Hepatocyte (in vitro differentiated cells): ENCODE results near the gene ZFP69B. TPM values are rescaled to one million over a fixed set of nuclear protein-coding genes. Genes with fewer than 3 reads are reported as not detected.

Source experiments
- DNase-seq: peaks from one replicate; pipeline ENCODE4 v3.0.0-alpha.2; 2016; ENCODE audit warnings: low spot score
- H2AFZ ChIP-seq: fragments of 200-600 bp; sonication (generic); 2 replicates; pipeline ENCODE4 v1.6.0; 2016; ENCODE audit warnings: antibody characterized with exemption, mild to moderate bottlenecking
- H3K27ac ChIP-seq: fragments of 200-600 bp; sonication (generic); 2 replicates; pipeline ENCODE4 v1.5.1; 2016; ENCODE audit warnings: mild to moderate bottlenecking
- H3K27me3 ChIP-seq: fragments of 200-600 bp; sonication (generic); 2 replicates; pipeline ENCODE4 v1.6.1; 2016
- H3K36me3 ChIP-seq: fragments of 200-600 bp; sonication (generic); replicated peaks from 2 replicates; pipeline ENCODE4 v1.5.1; 2016; ENCODE audit warnings: low read depth; ENCODE audit not compliant: insufficient read depth
- H3K4me1 ChIP-seq: fragments of 200-600 bp; sonication (generic); 2 replicates; pipeline ENCODE4 v1.5.1; 2016; ENCODE audit warnings: mild to moderate bottlenecking, moderate library complexity; ENCODE audit not compliant: insufficient read depth
- H3K4me2 ChIP-seq: fragments of 200-600 bp; sonication (generic); 2 replicates; pipeline ENCODE4 v1.6.0; 2016
- H3K4me3 ChIP-seq: fragments of 200-600 bp; sonication (generic); 2 replicates; pipeline ENCODE4 v1.5.1; 2016; ENCODE audit warnings: mild to moderate bottlenecking
- H3K79me2 ChIP-seq: fragments of 200-600 bp; sonication (generic); 2 replicates; pipeline ENCODE4 v1.6.0; 2017; ENCODE audit warnings: mild to moderate bottlenecking
- H3K9me2 ChIP-seq: fragments of 200-600 bp; sonication (generic); replicated peaks from 2 replicates; pipeline ENCODE4 v1.6.0; 2017; ENCODE audit warnings: mild to moderate bottlenecking; ENCODE audit not compliant: insufficient read depth
- H3K9me3 ChIP-seq: fragments of 200-600 bp; sonication (generic); 2 replicates; pipeline ENCODE4 v1.5.1; 2016; ENCODE audit warnings: low read depth, mild to moderate bottlenecking
- H4K20me1 ChIP-seq: fragments of 200-600 bp; sonication (generic); 2 replicates; pipeline ENCODE4 v1.6.0; 2016; ENCODE audit warnings: mild to moderate bottlenecking; ENCODE audit not compliant: insufficient read depth, poor library complexity, severe bottlenecking
- CTCF ChIP-seq: fragments of 200-600 bp; sonication (generic); IDR thresholded peaks from 2 replicates; pipeline ENCODE4 v1.5.1; 2016; ENCODE audit warnings: antibody characterized with exemption, mild to moderate bottlenecking; ENCODE audit not compliant: poor library complexity
- EZH2 ChIP-seq: fragments of 200-600 bp; sonication (generic); IDR thresholded peaks from 2 replicates; pipeline ENCODE4 v1.6.1; 2016; ENCODE audit warnings: antibody characterized with exemption, mild to moderate bottlenecking, borderline replicate concordance
- EZH2phosphoT487 ChIP-seq: fragments of 200-600 bp; sonication (generic); IDR thresholded peaks from one replicate; pipeline ENCODE4 v1.6.1; 2018; ENCODE audit warnings: antibody characterized with exemption, mild to moderate bottlenecking, low read depth, moderate library complexity; ENCODE audit not compliant: unreplicated experiment, severe bottlenecking
- WGBS: methylation state at CpG from one replicate; pipeline ENCODE4 v1.1.6; 2016; ENCODE audit warnings: low lambda C conversion rate; ENCODE audit errors: missing lambda C conversion rate; 5-methylcytosine and 5-hydroxymethylcytosine counted together
- polyA plus RNA-seq: library from polyadenylated mRNA; unstranded; fragments of >200 nt; fragmentation: Nextera tagmentation; extraction: Ambion mirVana; gene quantifications from 2 replicates; pipeline ENCODE4 v1.2.1, GENCODE V29; 2016
- total RNA-seq: library from RNA; depleted of rRNA; stranded (reverse); fragments of >200 nt; gene quantifications from 2 replicates; pipeline ENCODE4 v1.2.3, GENCODE V29; 2014

ZFP69B gene
- total and polyA plus RNA-seq, 2 experiments from 2014 or later = 3.2 to 4.8 TPM

GRCh38 chr1:40411843-40412242 lies 38.4 kb upstream of the ZFP69B start:
- H4K20me1 ChIP-seq = no peaks in the 10 kb centered on the region

GRCh38 chr1:40413527-40414252 lies 36.6 kb upstream of the ZFP69B start:
- WGBS = 91% methylated on average over 6 of the region's 6 CpGs
- H3K27me3 ChIP-seq = no peaks in the 10 kb centered on the region

More at GRCh38 chr1:40411843-40412242, 38.4 kb upstream of the ZFP69B start:
- Histone ChIP-seq H3K36me3 (no peaks in the 10 kb centered on the region), H3K9me2 (no peaks in the 10 kb centered on the region), H3K9me3 (no peaks in the 10 kb centered on the region), H3K4me3 (no peak overlapping the region), H3K4me2 (no peak overlapping the region), H2AFZ (no peak overlapping the region), H3K27me3 (no peaks in the 10 kb centered on the region), H3K79me2 (no peaks in the 10 kb centered on the region), H3K27ac (no peak overlapping the region), H3K4me1 (no peaks in the 10 kb centered on the region)
- no peak for DNase-seq
- TF ChIP-seq EZH2 (no peak), EZH2phosphoT487 (no peak), CTCF (no peak)
- 93% methylated on average over 2 of the region's 2 CpGs for WGBS

GRCh38 chr1:40414331-40414730 lies 35.9 kb upstream of the ZFP69B start:
- H3K4me2 ChIP-seq = no peak overlapping the region
- H3K4me1 ChIP-seq = no peaks in the 10 kb centered on the region
- H3K79me2 ChIP-seq = no peaks in the 10 kb centered on the region
- H3K27me3 ChIP-seq = no peaks in the 10 kb centered on the region
- no peak overlapping the region for H2AFZ ChIP-seq
- H4K20me1 ChIP-seq = no peaks in the 10 kb centered on the region
- H3K27ac ChIP-seq = no peak overlapping the region
- no peaks in the 10 kb centered on the region for H3K9me2 ChIP-seq
- H3K36me3 ChIP-seq = no peaks in the 10 kb centered on the region
- H3K9me3 ChIP-seq = no peaks in the 10 kb centered on the region
- DNase-seq = no peak
- TF ChIP-seq CTCF (no peak), EZH2 (no peak), EZH2phosphoT487 (no peak)
- H3K4me3 ChIP-seq = no peak overlapping the region
- 77% methylated on average over 3 of the region's 3 CpGs for WGBS

More at GRCh38 chr1:40413527-40414252, 36.6 kb upstream of the ZFP69B start:
- TF ChIP-seq EZH2phosphoT487 (no peak), EZH2 (no peak), CTCF (no peak)
- Histone ChIP-seq H4K20me1 (no peaks in the 10 kb centered on the region), H3K79me2 (no peaks in the 10 kb centered on the region), H2AFZ (no peak overlapping the region), H3K27ac (no peak overlapping the region), H3K4me2 (no peak overlapping the region), H3K4me3 (no peak overlapping the region), H3K4me1 (no peaks in the 10 kb centered on the region), H3K9me2 (no peaks in the 10 kb centered on the region), H3K9me3 (no peaks in the 10 kb centered on the region), H3K36me3 (no peaks in the 10 kb centered on the region)
- no peak for DNase-seq
